Colonic mucosa (tissue), 4 donors: ENCODE measurements around the gene TMEM89. TPM values are rescaled to one million over a fixed set of nuclear protein-coding genes. Genes with fewer than 3 reads are reported as not detected.

Source experiments
- DNase-seq: peaks from one replicate; pipeline ENCODE4 v3.0.0-alpha.2; 2020
- H3K27ac ChIP-seq: fragments of 200-600 bp; one replicate; pipeline ENCODE4 v1.8.0; 2021
- H3K27me3 ChIP-seq: fragments of 200-600 bp; one replicate; pipeline ENCODE4 v1.8.0; 2021
- H3K36me3 ChIP-seq: fragments of 200-600 bp; one replicate; pipeline ENCODE4 v1.8.0; 2021
- H3K4me1 ChIP-seq: fragments of 200-600 bp; one replicate; pipeline ENCODE4 v1.8.0; 2021; ENCODE audit warnings: mild to moderate bottlenecking
- H3K4me3 ChIP-seq: fragments of 200-600 bp; one replicate; pipeline ENCODE4 v1.8.0; 2021
- H3K9ac ChIP-seq, 2 donors: one replicate each; pipeline ENCODE4 v1.7.0; 2013; ENCODE audit warnings: control low read depth in 2 of 2, low read depth in 2 of 2, low read length in 2 of 2
- H3K9me3 ChIP-seq: fragments of 200-600 bp; one replicate; pipeline ENCODE4 v1.8.0; 2021
- intact Hi-C: fragments of 100-400 bp; cut with DNase I; formaldehyde crosslinking; loops from one replicate; pipeline ENCODE4 v1.14.1; 2022
- total RNA-seq, 2 donors: library from RNA; stranded (reverse); fragmentation: NEBNext Ultra II Directional in 1 of 2; extraction: Animal tissue kit (Norgen Biotek cat#: 25700) in 1 of 2; gene quantifications; one replicate each; pipeline ENCODE4 v1.2.1, GENCODE V29; 2021
- TF ChIP-seq, protein P1 (sequence below): fragments of 200-600 bp; IDR thresholded peaks from one replicate; pipeline ENCODE4 v1.8.0; 2022; ENCODE audit warnings: antibody characterized with exemption, mild to moderate bottlenecking
- donor health status: healthy.
- donor health status: DM: no; HTN: no; CAD: no.
- donor health status: DM: no; HTN: no; CAD: no.

Gene TMEM89
- total RNA-seq, 2 donors from 2014 or later: 0.42 TPM; not detected in 1

DNA sequence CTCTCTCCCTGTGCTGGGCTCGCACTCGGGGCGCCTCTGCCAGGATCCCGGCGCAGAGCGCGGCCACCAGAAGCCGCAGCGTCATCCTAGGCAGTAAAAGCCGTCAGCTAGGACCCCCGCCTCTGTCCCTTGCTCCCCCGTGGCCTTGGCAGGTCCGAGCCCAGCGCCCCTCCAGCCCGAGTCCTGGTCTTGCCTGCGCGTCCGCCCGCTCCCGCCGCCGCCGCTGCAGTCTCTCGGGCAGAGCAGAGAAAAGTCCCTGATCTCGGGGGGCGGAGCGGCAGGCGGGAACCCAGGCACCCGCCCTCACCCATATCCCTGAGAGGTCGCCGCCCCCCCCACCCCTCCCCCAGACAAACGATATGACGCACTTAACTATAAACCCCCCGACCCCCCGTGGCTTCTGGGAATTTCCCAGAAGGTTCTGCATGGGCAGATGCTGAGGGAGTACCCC is 26.5 kb downstream of the TMEM89 start, which contains the start of gene COL7A1:
Gene COL7A1, minus strand, starts transcription at position 255 of the 451 bp plus-strand sequence. Its CDS starts 170 bp downstream, at position 85.
- H3K27ac ChIP-seq: no peak within 1 kb of the TSS
- DNase-seq: no peak
- H3K4me3 ChIP-seq: peak within 1 kb of the TSS; percentile 11
- TF ChIP-seq, protein P1, sequence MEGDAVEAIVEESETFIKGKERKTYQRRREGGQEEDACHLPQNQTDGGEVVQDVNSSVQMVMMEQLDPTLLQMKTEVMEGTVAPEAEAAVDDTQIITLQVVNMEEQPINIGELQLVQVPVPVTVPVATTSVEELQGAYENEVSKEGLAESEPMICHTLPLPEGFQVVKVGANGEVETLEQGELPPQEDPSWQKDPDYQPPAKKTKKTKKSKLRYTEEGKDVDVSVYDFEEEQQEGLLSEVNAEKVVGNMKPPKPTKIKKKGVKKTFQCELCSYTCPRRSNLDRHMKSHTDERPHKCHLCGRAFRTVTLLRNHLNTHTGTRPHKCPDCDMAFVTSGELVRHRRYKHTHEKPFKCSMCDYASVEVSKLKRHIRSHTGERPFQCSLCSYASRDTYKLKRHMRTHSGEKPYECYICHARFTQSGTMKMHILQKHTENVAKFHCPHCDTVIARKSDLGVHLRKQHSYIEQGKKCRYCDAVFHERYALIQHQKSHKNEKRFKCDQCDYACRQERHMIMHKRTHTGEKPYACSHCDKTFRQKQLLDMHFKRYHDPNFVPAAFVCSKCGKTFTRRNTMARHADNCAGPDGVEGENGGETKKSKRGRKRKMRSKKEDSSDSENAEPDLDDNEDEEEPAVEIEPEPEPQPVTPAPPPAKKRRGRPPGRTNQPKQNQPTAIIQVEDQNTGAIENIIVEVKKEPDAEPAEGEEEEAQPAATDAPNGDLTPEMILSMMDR: no peak
- peaks cover 9% of the 10 kb centered on the region for H3K36me3 ChIP-seq
- intact Hi-C loops: no loop called here
- H3K9ac ChIP-seq: peak within 1 kb of the TSS in 1 of 2 donors; percentile 63
- H3K27me3 ChIP-seq: peaks cover 9% of the 10 kb centered on the region
- H3K9me3 ChIP-seq: no peaks in the 10 kb centered on the region
- peaks cover 10% of the 10 kb centered on the region for H3K4me1 ChIP-seq

DNA sequence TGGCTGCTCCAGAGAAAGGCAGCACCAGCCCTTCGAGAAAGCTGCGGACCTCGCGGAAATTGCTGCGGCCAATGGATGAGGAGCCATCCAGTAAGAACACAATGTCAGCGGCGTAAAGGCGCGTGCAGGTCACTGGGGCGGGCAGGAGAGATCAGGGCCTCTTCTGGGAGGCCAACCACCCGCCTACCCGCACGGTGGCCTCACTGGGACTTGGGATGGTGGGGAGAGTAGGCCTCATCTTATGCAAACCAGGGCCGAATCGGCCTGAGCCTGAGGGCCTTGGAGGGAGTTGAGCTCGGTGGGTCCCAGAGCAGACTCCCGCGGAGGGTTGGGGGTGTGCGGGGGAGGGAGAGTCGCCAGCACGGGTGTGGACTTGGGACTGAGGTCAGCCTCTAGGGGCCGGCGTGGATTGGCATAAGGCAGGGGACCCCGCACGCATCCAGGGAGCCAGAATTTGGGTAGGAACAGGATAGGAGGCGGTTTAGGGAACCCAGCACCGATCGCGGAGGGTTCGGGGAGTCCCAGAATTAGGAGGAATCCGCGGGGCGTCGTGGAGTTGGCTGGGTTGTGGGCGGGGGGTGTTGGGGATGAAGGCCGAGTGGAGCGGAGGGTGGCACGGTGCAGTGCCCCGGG is 27.0 kb downstream of the TMEM89 start:
- peaks cover 10% of the 10 kb centered on the region for H3K4me1 ChIP-seq
- H3K9me3 ChIP-seq: no peaks in the 10 kb centered on the region
- H3K36me3 ChIP-seq: peaks cover 3% of the 10 kb centered on the region
- TF ChIP-seq, protein P1: no peak
- peak overlapping the region in 1 of 2 donors; percentile 63 for H3K9ac ChIP-seq
- intact Hi-C loops: no loop called here
- no peak overlapping the region for H3K27ac ChIP-seq
- peak overlapping the region; percentile 11 for H3K4me3 ChIP-seq
- DNase-seq: no peak
- H3K27me3 ChIP-seq: peaks cover 9% of the 10 kb centered on the region

DNA sequence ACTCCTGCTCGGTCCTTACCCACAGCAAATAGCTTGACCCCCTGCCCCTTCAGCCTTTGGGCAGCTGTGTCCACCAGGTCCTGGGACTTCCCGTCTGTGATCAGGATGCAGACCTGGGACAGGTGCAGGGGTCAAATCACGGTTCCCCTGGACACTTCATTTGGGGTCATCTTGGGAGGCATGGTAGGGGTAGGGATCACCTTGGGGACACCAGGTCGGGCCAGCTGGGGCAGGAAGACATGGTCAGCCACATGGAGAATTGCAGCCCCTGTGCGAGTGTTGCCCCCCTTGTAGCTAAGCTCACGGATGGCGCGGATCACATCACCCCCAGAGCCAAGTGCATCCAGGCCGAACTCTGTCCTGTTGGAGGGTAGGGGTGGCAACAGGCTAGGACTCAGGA is 28.2 kb downstream of the TMEM89 start:
- H3K9me3 ChIP-seq: no peaks in the 10 kb centered on the region
- no peak overlapping the region for H3K4me3 ChIP-seq
- H3K27ac ChIP-seq: no peak overlapping the region
- DNase-seq: no peak
- TF ChIP-seq, protein P1: no peak
- no peak overlapping the region for H3K9ac ChIP-seq
- peaks cover 9% of the 10 kb centered on the region for H3K27me3 ChIP-seq
- no peaks in the 10 kb centered on the region for H3K36me3 ChIP-seq
- intact Hi-C loops: no loop called here
- peaks cover 3% of the 10 kb centered on the region for H3K4me1 ChIP-seq

DNA sequence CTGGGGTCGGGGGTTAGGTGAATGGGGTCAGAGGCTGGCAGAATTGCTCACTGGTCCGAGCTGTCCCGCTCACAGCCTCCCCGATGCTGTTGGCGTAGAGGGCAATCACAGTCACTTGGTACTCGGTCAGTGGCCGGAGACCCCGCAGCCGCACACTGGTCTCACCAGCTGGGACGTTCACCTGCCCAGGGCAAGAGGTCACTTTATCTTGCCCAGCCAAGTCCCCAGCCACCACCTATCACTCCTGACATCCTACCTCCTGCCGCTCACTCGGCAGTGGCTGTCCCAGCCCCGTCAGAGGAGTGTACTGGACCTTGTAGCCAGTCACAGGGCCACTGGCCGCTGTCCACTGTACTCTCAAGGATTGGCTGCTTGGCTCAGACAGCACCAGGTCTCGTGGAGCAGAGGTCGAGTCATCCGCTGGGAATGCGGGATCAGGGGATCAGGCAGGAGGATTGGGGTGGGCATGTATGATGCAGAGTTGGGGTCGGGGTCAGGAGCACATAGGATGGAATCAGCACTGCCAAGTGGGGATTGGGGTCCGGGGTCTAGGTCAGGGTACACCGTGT is 29.0 kb downstream of the TMEM89 start:
- TF ChIP-seq, protein P1: no peak
- intact Hi-C loops: no loop called here
- no peak overlapping the region for H3K27ac ChIP-seq
- H3K4me1 ChIP-seq: peaks cover 3% of the 10 kb centered on the region
- H3K4me3 ChIP-seq: no peak overlapping the region
- no peak for DNase-seq
- H3K27me3 ChIP-seq: peaks cover 9% of the 10 kb centered on the region
- no peak overlapping the region for H3K9ac ChIP-seq
- H3K9me3 ChIP-seq: no peaks in the 10 kb centered on the region
- no peaks in the 10 kb centered on the region for H3K36me3 ChIP-seq

DNA sequence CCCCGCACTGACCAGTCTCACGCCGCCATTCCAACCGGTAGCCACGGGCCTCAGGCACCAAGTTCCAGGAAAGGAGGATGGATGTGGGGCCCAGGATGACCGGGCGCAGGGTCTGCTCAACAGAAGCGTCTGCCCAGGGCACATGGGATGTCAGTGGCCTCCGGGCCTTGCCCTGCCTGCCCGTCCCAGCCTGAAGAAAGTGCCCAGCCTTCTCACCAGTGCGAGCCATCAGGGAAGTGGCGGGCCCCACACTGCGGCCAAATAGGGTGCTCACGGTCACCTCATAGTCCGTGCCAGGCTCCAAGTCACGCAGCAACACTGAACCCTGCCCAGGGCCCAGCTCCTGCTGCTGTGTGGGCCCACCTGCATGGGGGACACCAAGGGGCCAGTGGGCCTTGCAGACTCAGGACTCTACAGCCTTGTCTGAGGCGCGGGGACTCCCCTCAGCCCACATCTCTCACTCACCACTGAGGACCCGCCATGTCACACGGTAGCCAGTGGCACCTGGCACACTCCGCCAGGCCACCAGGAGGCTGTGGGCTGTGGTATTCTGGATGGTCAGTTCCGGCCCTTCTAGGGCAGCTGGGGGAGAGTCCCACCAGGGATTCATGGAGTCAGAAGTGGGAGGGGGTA is 29.6 kb downstream of the TMEM89 start:
- Histone ChIP-seq H3K4me3 (no peak overlapping the region), H3K9ac (no peak overlapping the region), H3K9me3 (no peaks in the 10 kb centered on the region), H3K36me3 (no peaks in the 10 kb centered on the region), H3K27ac (no peak overlapping the region), H3K4me1 (peaks cover 3% of the 10 kb centered on the region), H3K27me3 (peaks cover 9% of the 10 kb centered on the region)
- intact Hi-C loops: no loop called here
- TF ChIP-seq, protein P1: no peak
- DNase-seq: no peak
